Measurements from ENCODE around the gene CLC.

GRCh38 chr19:39754971-39755370, 17.1 kb upstream of the CLC start:
- TF ChIP-seq, protein P1, sequence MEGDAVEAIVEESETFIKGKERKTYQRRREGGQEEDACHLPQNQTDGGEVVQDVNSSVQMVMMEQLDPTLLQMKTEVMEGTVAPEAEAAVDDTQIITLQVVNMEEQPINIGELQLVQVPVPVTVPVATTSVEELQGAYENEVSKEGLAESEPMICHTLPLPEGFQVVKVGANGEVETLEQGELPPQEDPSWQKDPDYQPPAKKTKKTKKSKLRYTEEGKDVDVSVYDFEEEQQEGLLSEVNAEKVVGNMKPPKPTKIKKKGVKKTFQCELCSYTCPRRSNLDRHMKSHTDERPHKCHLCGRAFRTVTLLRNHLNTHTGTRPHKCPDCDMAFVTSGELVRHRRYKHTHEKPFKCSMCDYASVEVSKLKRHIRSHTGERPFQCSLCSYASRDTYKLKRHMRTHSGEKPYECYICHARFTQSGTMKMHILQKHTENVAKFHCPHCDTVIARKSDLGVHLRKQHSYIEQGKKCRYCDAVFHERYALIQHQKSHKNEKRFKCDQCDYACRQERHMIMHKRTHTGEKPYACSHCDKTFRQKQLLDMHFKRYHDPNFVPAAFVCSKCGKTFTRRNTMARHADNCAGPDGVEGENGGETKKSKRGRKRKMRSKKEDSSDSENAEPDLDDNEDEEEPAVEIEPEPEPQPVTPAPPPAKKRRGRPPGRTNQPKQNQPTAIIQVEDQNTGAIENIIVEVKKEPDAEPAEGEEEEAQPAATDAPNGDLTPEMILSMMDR (IDR thresholded peaks at IDR 0.05) = no peak
- TF ChIP-seq POLR2A (IDR thresholded peaks at IDR 0.05) = no peak
